ENCODE results near the gene PLA2G4C. TPM values are rescaled to one million over a fixed set of nuclear protein-coding genes. Genes with fewer than 3 reads are reported as not detected.

The PLA2G4C gene
- total RNA-seq, 4 donors from 2014 or later: 1.2 to 9.5 (median 8.3) TPM

- TF ChIP-seq EP300 (IDR thresholded peaks at IDR 0.05; ENCODE audit: low read depth): no peak
- no peaks in the 10 kb centered on the region for H3K4me1 ChIP-seq
- no peaks in the 10 kb centered on the region for H3K27me3 ChIP-seq
- H3K4me3 ChIP-seq: no peak overlapping the region
- intact Hi-C loops (cut with DNase I; ENCODE audit: low total_unique reads) (no loop called here), in situ Hi-C loops (cut with MboI; ENCODE audit: low pct_ligation_motif_present in 1 of 4, low pct_unique_long_range_greater_than_20kb in 1 of 4, low sequenced_read_pairs in 3 of 4) (no loop called here)
- 71 to 72% methylated on average over 1 to 2 of the region's 2 CpGs for WGBS, 2 donors (ENCODE audit: low coverage in 1 of 2)
- H3K36me3 ChIP-seq: no peaks in the 10 kb centered on the region
- H3K9me3 ChIP-seq: no peaks in the 10 kb centered on the region
- no peak overlapping the region for H3K27ac ChIP-seq
- no peak for DNase-seq
These were observed 41.2 kb downstream of the PLA2G4C start for GRCh38 chr19:48069435-48069834.

- Histone ChIP-seq H3K4me1 (no peaks in the 10 kb centered on the region), H3K4me3 (no peak overlapping the region), H3K27ac (no peak overlapping the region), H3K27me3 (no peaks in the 10 kb centered on the region), H3K36me3 (no peaks in the 10 kb centered on the region), H3K9me3 (no peaks in the 10 kb centered on the region)
- TF ChIP-seq EP300 (IDR thresholded peaks at IDR 0.05; ENCODE audit: low read depth): no peak
- TF ChIP-seq POLR2AphosphoS5 (IDR thresholded peaks at IDR 0.05): no peak
- no peak for TF ChIP-seq POLR2A (IDR thresholded peaks at IDR 0.05)
- no peak for TF ChIP-seq CTCF (IDR thresholded peaks at IDR 0.05)
- WGBS, 2 donors (ENCODE audit: low coverage in 1 of 2): 74 to 75% methylated on average over 2 of the region's 2 CpGs
- intact Hi-C loops (cut with DNase I; ENCODE audit: low total_unique reads): no loop called here
- in situ Hi-C loops (cut with MboI; ENCODE audit: low pct_ligation_motif_present in 1 of 4, low pct_unique_long_range_greater_than_20kb in 1 of 4, low sequenced_read_pairs in 3 of 4): no loop called here
- no peak for DNase-seq
These were observed 46.1 kb downstream of the PLA2G4C start for GRCh38 chr19:48064509-48064908.

- no peak for DNase-seq
- in situ Hi-C loops (cut with MboI; ENCODE audit: low pct_ligation_motif_present in 1 of 4, low pct_unique_long_range_greater_than_20kb in 1 of 4, low sequenced_read_pairs in 3 of 4): no loop called here
- H3K36me3 ChIP-seq: no peaks in the 10 kb centered on the region
- H3K27ac ChIP-seq: no peak overlapping the region
- no peaks in the 10 kb centered on the region for H3K4me1 ChIP-seq
- intact Hi-C loops (cut with DNase I; ENCODE audit: low total_unique reads): no loop called here
- TF ChIP-seq POLR2AphosphoS5 (IDR thresholded peaks at IDR 0.05) (no peak), CTCF (IDR thresholded peaks at IDR 0.05) (no peak), EP300 (IDR thresholded peaks at IDR 0.05; ENCODE audit: low read depth) (no peak), POLR2A (IDR thresholded peaks at IDR 0.05) (no peak)
- H3K9me3 ChIP-seq: no peaks in the 10 kb centered on the region
- WGBS, 2 donors (ENCODE audit: low coverage in 1 of 2): 57 to 72% methylated on average over 5 to 37 of the region's 37 CpGs
- no peaks in the 10 kb centered on the region for H3K27me3 ChIP-seq
- H3K4me3 ChIP-seq: no peak overlapping the region
These were observed 48.9 kb downstream of the PLA2G4C start for GRCh38 chr19:48061401-48062344.

GRCh38 chr19:48060381-48060780 lies 50.2 kb downstream of the PLA2G4C start:
- in situ Hi-C loops (cut with MboI; ENCODE audit: low pct_ligation_motif_present in 1 of 4, low pct_unique_long_range_greater_than_20kb in 1 of 4, low sequenced_read_pairs in 3 of 4) (no loop called here), intact Hi-C loops (cut with DNase I; ENCODE audit: low total_unique reads) (no loop called here)
- Histone ChIP-seq H3K9me3 (no peaks in the 10 kb centered on the region), H3K4me1 (no peaks in the 10 kb centered on the region), H3K36me3 (no peaks in the 10 kb centered on the region), H3K27ac (no peak overlapping the region), H3K4me3 (no peak overlapping the region), H3K27me3 (no peaks in the 10 kb centered on the region)
- TF ChIP-seq POLR2AphosphoS5 (IDR thresholded peaks at IDR 0.05): no peak
- TF ChIP-seq CTCF (IDR thresholded peaks at IDR 0.05): no peak
- no peak for TF ChIP-seq EP300 (IDR thresholded peaks at IDR 0.05; ENCODE audit: low read depth)
- no peak for TF ChIP-seq POLR2A (IDR thresholded peaks at IDR 0.05)
- no peak for DNase-seq
- WGBS, 2 donors (ENCODE audit: low coverage in 1 of 2): 82 to 84% methylated on average over 5 of the region's 5 CpGs
